ENCODE data around the gene SPACA4.

SPACA4 gene

GRCh38 chr19:48635966-48636858 is 29.7 kb downstream of the SPACA4 start:
- DNase-seq = peak; percentile 63

GRCh38 chr19:48636859-48637448 is 30.4 kb downstream of the SPACA4 start, which contains the start of gene DBP:
TSS of gene DBP (minus strand) at chr19:48637379. CDS start at chr19:48636994, 385 bp downstream.
- no peak for DNase-seq

GRCh38 chr19:48637449-48637947 is 31.0 kb downstream of the SPACA4 start:
- peak; percentile 100 for DNase-seq

GRCh38 chr19:48637948-48638830 is 31.6 kb downstream of the SPACA4 start:
- DNase-seq = peak; percentile 96

- DNase-seq = peak; percentile 38
Observed at GRCh38 chr19:48638831-48639381, 32.4 kb downstream of the SPACA4 start.

- DNase-seq = no peak
Observed at GRCh38 chr19:48639483-48640375, 33.2 kb downstream of the SPACA4 start.

- no peak for DNase-seq
Observed at GRCh38 chr19:48641850-48642249, 35.3 kb downstream of the SPACA4 start.

- DNase-seq = no peak
Observed at GRCh38 chr19:48642862-48643261, 36.3 kb downstream of the SPACA4 start.

GRCh38 chr19:48644355-48644754 is 37.8 kb downstream of the SPACA4 start:
- no peak for DNase-seq

- peak; percentile 84 for DNase-seq
Observed at GRCh38 chr19:48644839-48645619, 38.5 kb downstream of the SPACA4 start.

- no peak for DNase-seq
Observed at GRCh38 chr19:48645620-48646000, 39.1 kb downstream of the SPACA4 start.

- DNase-seq = peak; percentile 98
Observed at GRCh38 chr19:48646001-48646721, 39.6 kb downstream of the SPACA4 start, which contains the start of gene CA11. TSS of gene CA11 (minus strand) at chr19:48646187. CDS start at chr19:48645632, 555 bp downstream.

- no peak for DNase-seq
Observed at GRCh38 chr19:48646722-48647216, 40.2 kb downstream of the SPACA4 start.

- DNase-seq = no peak
Observed at GRCh38 chr19:48648134-48648533, 41.6 kb downstream of the SPACA4 start.

- DNase-seq = no peak
Observed at GRCh38 chr19:48650974-48651682, 44.6 kb downstream of the SPACA4 start.

- DNase-seq = no peak
Observed at GRCh38 chr19:48651683-48652048, 45.1 kb downstream of the SPACA4 start.

GRCh38 chr19:48654299-48655059 is 47.9 kb downstream of the SPACA4 start:
- peak; percentile 77 for DNase-seq

GRCh38 chr19:48656840-48657474 is 50.4 kb downstream of the SPACA4 start:
- DNase-seq = no peak
